IMR-90 (cell line): ENCODE results near the gene OSBPL9. TPM values are rescaled to one million over a fixed set of nuclear protein-coding genes. Genes with fewer than 3 reads are reported as not detected.

Experiments
- ATAC-seq: fragments of 200-7000 bp; cut with Tn5 transposase; 2 replicates; pipeline ENCODE4 v1.9.1; 2020; ENCODE audit warnings: low read depth, mild to moderate bottlenecking, moderate library complexity
- BruUV-seq: library from RNA; stranded (reverse); fragments of 400-500 nt; replicated peaks from 2 replicates; lab custom pipeline; 2021; lab: Mats Ljungman, UMichigan
- CTCF ChIA-PET: fragments of 300-600 bp; formaldehyde crosslinking; extraction: SDS; loops from one replicate; lab custom pipeline; 2021; ENCODE audit warnings: antibody characterized with exemption; lab: Yijun Ruan, JAX
- POLR2A ChIA-PET: fragments of 300-600 bp; sonication (Branson Sonifier 250); formaldehyde crosslinking; loops from one replicate; lab custom pipeline; 2022; ENCODE audit warnings: antibody characterized with exemption; ENCODE audit not compliant: unreplicated experiment; lab: Charles Lee
- DNase-seq: peaks from one replicate; pipeline ENCODE4 v3.0.0; 2013
- H2AFZ ChIP-seq: replicated peaks from 2 replicates; pipeline ENCODE3; 2013; ENCODE audit warnings: low read length, mild to moderate bottlenecking; ENCODE audit not compliant: poor library complexity
- H2AK5ac ChIP-seq: 2 replicates; pipeline ENCODE4 v1.6.1; 2013; ENCODE audit warnings: low read depth, low read length, inconsistent platforms
- H2AK9ac ChIP-seq: replicated peaks from 2 replicates; pipeline ENCODE3; 2013; ENCODE audit warnings: mild to moderate bottlenecking, low read depth, low read length, moderate library complexity; ENCODE audit not compliant: poor library complexity
- H2BK120ac ChIP-seq: 2 replicates; pipeline ENCODE4 v1.6.1; 2013; ENCODE audit warnings: low read depth, low read length, inconsistent platforms
- H2BK15ac ChIP-seq: 3 replicates; pipeline ENCODE4 v1.6.1; 2013; ENCODE audit warnings: low read depth, low read length, inconsistent platforms
- H2BK20ac ChIP-seq: 2 replicates; pipeline ENCODE4 v1.6.1; 2013; ENCODE audit warnings: low read depth, mild to moderate bottlenecking, inconsistent platforms, low read length, moderate library complexity
- H2BK5ac ChIP-seq: 2 replicates; pipeline ENCODE4 v1.6.1; 2013; ENCODE audit warnings: mild to moderate bottlenecking, low read depth, low read length, inconsistent platforms; ENCODE audit not compliant: poor library complexity, severe bottlenecking
- H3K14ac ChIP-seq: replicated peaks from 2 replicates; pipeline ENCODE4 v1.6.1; 2013; ENCODE audit warnings: low read depth, low read length, inconsistent platforms
- H3K18ac ChIP-seq: 2 replicates; pipeline ENCODE4 v1.6.1; 2013; ENCODE audit warnings: low read depth, low read length, control low read depth
- H3K23ac ChIP-seq: 2 replicates; pipeline ENCODE4 v1.6.1; 2013; ENCODE audit warnings: low read depth, low read length, inconsistent platforms
- H3K27ac ChIP-seq: 2 replicates; pipeline ENCODE4 v1.5.1; 2013; ENCODE audit warnings: mild to moderate bottlenecking, control low read depth, low read length; ENCODE audit not compliant: insufficient read depth
- H3K27me3 ChIP-seq: 2 replicates; pipeline ENCODE4 v1.6.1; 2013; ENCODE audit warnings: low read length; ENCODE audit not compliant: control insufficient read depth, insufficient read depth
- H3K36me3 ChIP-seq: 2 replicates; pipeline ENCODE4 v1.6.1; 2013; ENCODE audit warnings: low read length, mixed read lengths; ENCODE audit not compliant: control insufficient read depth, insufficient read depth
- H3K4ac ChIP-seq: 2 replicates; pipeline ENCODE4 v1.6.1; 2013; ENCODE audit warnings: low read depth, low read length, inconsistent platforms
- H3K4me1 ChIP-seq: 2 replicates; pipeline ENCODE4 v1.6.1; 2013; ENCODE audit warnings: low read length, mixed read lengths; ENCODE audit not compliant: control insufficient read depth, insufficient read depth
- H3K4me2 ChIP-seq: 2 replicates; pipeline ENCODE4 v1.6.1; 2013; ENCODE audit warnings: low read depth, mild to moderate bottlenecking, control low read depth, low read length, moderate library complexity
- H3K4me3 ChIP-seq: 2 replicates; pipeline ENCODE4 v1.5.1; 2013; ENCODE audit warnings: low read depth, mild to moderate bottlenecking, control low read depth, low read length, moderate library complexity; ENCODE audit not compliant: insufficient read depth
- H3K56ac ChIP-seq: 2 replicates; pipeline ENCODE4 v1.6.1; 2013; ENCODE audit warnings: low read length, inconsistent platforms; ENCODE audit not compliant: insufficient read depth; ENCODE audit errors: extremely low read depth
- H3K79me1 ChIP-seq, 2 experiments: 2 replicates each; pipeline ENCODE4 v1.6.1; 2013; ENCODE audit warnings: low read length in 2 of 2, inconsistent platforms in 1 of 2, low read depth in 1 of 2
- H3K9ac ChIP-seq: 2 replicates; pipeline ENCODE4 v1.6.1; 2013; ENCODE audit warnings: low read depth, low read length, control low read depth
- H3K9me1 ChIP-seq: 2 replicates; pipeline ENCODE4 v1.6.1; 2013; ENCODE audit warnings: low read length, inconsistent platforms; ENCODE audit not compliant: insufficient read depth
- H3K9me3 ChIP-seq: 2 replicates; pipeline ENCODE4 v1.6.1; 2013; ENCODE audit warnings: low read length; ENCODE audit not compliant: control insufficient read depth, insufficient read depth
- H4K20me1 ChIP-seq: 2 replicates; pipeline ENCODE4 v1.6.1; 2013; ENCODE audit warnings: low read length, inconsistent platforms; ENCODE audit not compliant: insufficient read depth
- H4K5ac ChIP-seq: 2 replicates; pipeline ENCODE4 v1.6.1; 2013; ENCODE audit warnings: mild to moderate bottlenecking, low read depth, low read length, control low read depth
- H4K8ac ChIP-seq, 2 experiments: 2 replicates each; pipeline ENCODE4 v1.6.1; 2013; ENCODE audit warnings: low read depth in 2 of 2, low read length in 2 of 2, control low read depth in 1 of 2, inconsistent platforms in 1 of 2
- H4K91ac ChIP-seq: 2 replicates; pipeline ENCODE4 v1.6.1; 2013; ENCODE audit warnings: low read depth, low read length, inconsistent platforms; ENCODE audit not compliant: insufficient read depth
- BHLHE40 ChIP-seq: fragments of 150-350 bp; IDR thresholded peaks from 2 replicates; pipeline ENCODE4 v1.6.1; 2016; ENCODE audit warnings: mild to moderate bottlenecking, low read depth, low read length
- CEBPB ChIP-seq: IDR thresholded peaks from 2 replicates; pipeline ENCODE4 v1.6.1; 2012; ENCODE audit warnings: low read depth, low read length, improper control_type of control experiment
- CHD1 ChIP-seq: IDR thresholded peaks from 2 replicates; pipeline ENCODE4 v1.6.1; 2012; ENCODE audit warnings: low read depth, low read length, improper control_type of control experiment
- FOS ChIP-seq: fragments of 150-350 bp; IDR thresholded peaks from 2 replicates; pipeline ENCODE4 v1.6.1; 2016; ENCODE audit warnings: low read depth, low read length
- MAFK ChIP-seq: IDR thresholded peaks from 2 replicates; pipeline ENCODE4 v1.6.1; 2012; ENCODE audit warnings: low read depth, low read length, improper control_type of control experiment
- MXI1 ChIP-seq: IDR thresholded peaks from 2 replicates; pipeline ENCODE4 v1.6.1; 2012; ENCODE audit warnings: low read depth, mild to moderate bottlenecking, low read length, moderate library complexity, borderline replicate concordance
- RCOR1 ChIP-seq: IDR thresholded peaks from 2 replicates; pipeline ENCODE4 v1.6.1; 2012; ENCODE audit warnings: mild to moderate bottlenecking, low read length, improper control_type of control experiment; ENCODE audit not compliant: insufficient replicate concordance
- RFX5 ChIP-seq: IDR thresholded peaks from 2 replicates; pipeline ENCODE4 v1.8.0; 2012; ENCODE audit warnings: low read depth, mild to moderate bottlenecking, low read length, moderate library complexity
- SMC3 ChIP-seq: fragments of 150-350 bp; IDR thresholded peaks from 2 replicates; pipeline ENCODE4 v1.6.1; 2016; ENCODE audit warnings: low read depth, mild to moderate bottlenecking, antibody characterized with exemption, low read length, moderate library complexity
- WGBS, 2 experiments: methylation state at CpG; one replicate each; pipeline versions ENCODE4 v1.1.5 to v1.1.7; 2013; ENCODE audit warnings: missing lambda C conversion rate in 2 of 2; ENCODE audit not compliant: insufficient read length in 1 of 2; ENCODE audit errors: extremely low coverage in 2 of 2; 5-methylcytosine and 5-hydroxymethylcytosine counted together
- dilution Hi-C: fragments of 300-500 bp; cut with HindIII; formaldehyde crosslinking; loops from one replicate; pipeline ENCODE4 v1.14.3; 2018; ENCODE audit warnings: low sequenced_read_pairs; ENCODE audit not compliant: unreplicated experiment
- in situ Hi-C: fragments of 300-500 bp; cut with MboI; formaldehyde crosslinking; loops from 3 replicates; pipeline ENCODE4 v1.14.3; 2019; ENCODE audit warnings: low sequenced_read_pairs, inconsistent platforms, mixed read lengths
- intact Hi-C: fragments of 100-400 bp; cut with micrococcal nuclease; formaldehyde crosslinking; loops from 2 replicates; pipeline ENCODE4 v1.10.0; 2022
- polyA plus RNA-seq, 3 experiments: library from polyadenylated mRNA; depleted of rRNA; stranded (reverse); fragments of >200 nt; gene quantifications; 2 replicates each; pipeline ENCODE4 v1.2.3, GENCODE V29; 2012; ENCODE audit warnings: low replicate concordance in 1 of 3
- total RNA-seq: library from RNA; depleted of rRNA; stranded (reverse); fragments of >200 nt; gene quantifications from 2 replicates; pipeline ENCODE4 v1.2.3, GENCODE V29; 2012
- TF ChIP-seq, protein P1 (sequence below): fragments of 150-350 bp; IDR thresholded peaks from 2 replicates; pipeline ENCODE4 v1.6.1; 2016; ENCODE audit warnings: low read depth, mild to moderate bottlenecking, low read length, moderate library complexity, borderline replicate concordance
- TF ChIP-seq, protein P2 (sequence below): fragments of 150-350 bp; IDR thresholded peaks from 2 replicates; pipeline ENCODE4 v1.6.1; 2017; ENCODE audit warnings: mild to moderate bottlenecking, antibody characterized with exemption, low read length, low read depth

Gene OSBPL9
- total and polyA plus RNA-seq, 2 of the 4 experiments (the other 2 are of a cell fraction) = 51.4 to 127 TPM

DNA sequence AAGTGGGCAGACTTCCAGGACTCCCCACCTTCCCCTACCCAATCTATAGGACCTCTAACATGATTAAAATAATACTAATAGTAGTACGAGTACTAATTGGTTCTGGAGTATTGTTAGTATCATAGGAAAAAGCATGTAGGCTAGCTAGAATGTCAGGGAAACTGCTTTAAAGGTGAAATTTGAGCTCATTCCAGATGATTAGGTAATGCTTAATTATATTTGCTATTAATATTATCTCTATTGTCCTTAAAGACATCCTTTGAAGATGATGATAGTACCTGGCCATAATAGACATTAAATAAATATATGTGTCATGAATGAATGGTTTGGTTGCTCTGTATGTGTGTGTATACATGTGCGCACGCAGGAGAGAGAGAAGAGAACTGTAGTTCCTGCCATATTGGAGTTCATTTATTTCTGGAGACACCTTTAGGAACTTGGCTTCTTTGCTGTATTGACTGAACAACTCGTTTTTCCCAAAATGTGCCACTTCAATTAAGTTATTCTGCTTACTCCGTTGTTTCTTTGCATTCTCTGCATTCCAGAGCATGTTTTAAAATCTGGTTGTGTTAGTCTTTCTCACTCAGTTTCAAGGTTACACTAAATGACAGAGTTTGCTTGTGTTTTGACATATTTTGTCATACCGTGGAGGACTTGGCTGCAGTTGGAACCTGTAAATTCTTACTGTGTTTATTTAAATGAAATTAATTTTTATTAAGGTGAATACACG, 117.1 kb downstream of the OSBPL9 start (continued):
- no peak for TF ChIP-seq CHD1

DNA sequence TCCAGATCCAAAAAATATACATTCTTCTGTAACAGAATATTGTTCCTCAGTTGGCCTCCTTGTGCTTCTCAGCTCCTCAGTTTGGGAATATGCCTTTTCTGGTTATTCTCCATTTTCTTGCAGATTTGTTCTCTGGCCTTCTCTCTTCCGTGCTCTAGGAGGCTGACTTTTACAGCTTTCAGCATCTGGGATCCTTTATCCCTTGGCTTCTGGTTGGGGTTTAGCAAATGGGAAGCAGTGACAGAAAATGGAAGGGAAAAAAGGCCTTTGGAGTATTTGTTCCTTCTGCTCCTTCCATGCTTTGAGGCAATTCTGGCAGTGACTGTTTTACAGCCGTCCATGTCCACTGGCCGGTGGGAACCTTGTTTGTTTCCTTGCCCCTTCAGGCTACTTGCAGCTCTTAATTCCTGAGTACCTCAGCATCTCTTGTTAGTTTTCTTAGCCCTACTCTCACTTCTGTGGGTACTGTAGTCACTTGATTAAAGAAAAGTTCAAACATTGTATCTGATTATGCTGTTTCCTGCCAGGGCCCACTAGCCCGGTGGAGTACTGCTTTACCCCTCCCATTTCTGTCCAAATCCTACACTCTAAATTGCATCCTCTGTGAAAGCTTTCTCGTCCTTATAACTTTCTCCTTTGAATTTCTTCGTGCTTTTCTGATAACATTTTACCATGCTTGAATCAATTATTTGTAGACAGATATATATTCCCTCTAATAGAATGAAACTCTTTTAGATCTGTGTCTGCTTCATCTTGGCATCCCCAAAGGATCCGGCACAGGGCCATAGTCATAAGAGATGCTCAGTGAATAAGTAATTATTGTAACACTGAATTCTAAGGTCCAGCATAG, 118.2 kb downstream of the OSBPL9 start:
- no peak overlapping the region for H4K91ac ChIP-seq
- intact Hi-C loops (loop anchor here (5.0 kb wide), 1 partner anchor 88 kb away; no protein-coding TSS in a partner anchor), dilution Hi-C loops (no loop called here), in situ Hi-C loops (no loop called here)
- no peak overlapping the region for H3K9ac ChIP-seq
- peaks cover 22 to 45% of the 10 kb centered on the region in 2 experiments for H3K79me1 ChIP-seq
- no peak overlapping the region for H3K14ac ChIP-seq
- H3K23ac ChIP-seq = no peak overlapping the region
- no peak overlapping the region for H3K4me3 ChIP-seq
- no TSS peak for BruUV-seq
- H2BK20ac ChIP-seq = no peak overlapping the region
- DNase-seq (no peak), ATAC-seq (no peak)
- H2AK5ac ChIP-seq = no peak overlapping the region
- no peaks in the 10 kb centered on the region for H3K9me3 ChIP-seq
- ChIA-PET POLR2A (no interaction called here), CTCF (no interaction called here)
- no peak overlapping the region for H4K5ac ChIP-seq
- no peak overlapping the region for H3K4me2 ChIP-seq
- no peaks in the 10 kb centered on the region for H3K27me3 ChIP-seq
- H4K8ac ChIP-seq = no peak overlapping the region
- peaks cover 5% of the 10 kb centered on the region; the same call in 1 of the 2 replicates for H3K4me1 ChIP-seq
- no peak overlapping the region for H2BK120ac ChIP-seq
- no peak overlapping the region for H3K56ac ChIP-seq
- no peak overlapping the region for H2BK15ac ChIP-seq
- WGBS, 2 experiments = 75% methylated on average over 2 of the region's 7 CpGs; no CpG with 5 or more reads in 1 of the 2 experiments
- no peak overlapping the region for H3K18ac ChIP-seq
- H3K36me3 ChIP-seq = no peaks in the 10 kb centered on the region
- H4K20me1 ChIP-seq = peaks cover 19% of the 10 kb centered on the region; the same call in 1 of the 2 replicates
- H2AFZ ChIP-seq = no peak overlapping the region
- H3K4ac ChIP-seq = no peak overlapping the region
- no peak overlapping the region for H2BK5ac ChIP-seq
- H2AK9ac ChIP-seq = no peak overlapping the region
- H3K27ac ChIP-seq = no peak overlapping the region
- H3K9me1 ChIP-seq = peaks cover 5% of the 10 kb centered on the region; the same call in 1 of the 2 replicates
- TF ChIP-seq RFX5 = no peak
- TF ChIP-seq RCOR1 = no peak
- TF ChIP-seq BHLHE40 = no peak
- TF ChIP-seq SMC3 = no peak
- TF ChIP-seq, protein P1, sequence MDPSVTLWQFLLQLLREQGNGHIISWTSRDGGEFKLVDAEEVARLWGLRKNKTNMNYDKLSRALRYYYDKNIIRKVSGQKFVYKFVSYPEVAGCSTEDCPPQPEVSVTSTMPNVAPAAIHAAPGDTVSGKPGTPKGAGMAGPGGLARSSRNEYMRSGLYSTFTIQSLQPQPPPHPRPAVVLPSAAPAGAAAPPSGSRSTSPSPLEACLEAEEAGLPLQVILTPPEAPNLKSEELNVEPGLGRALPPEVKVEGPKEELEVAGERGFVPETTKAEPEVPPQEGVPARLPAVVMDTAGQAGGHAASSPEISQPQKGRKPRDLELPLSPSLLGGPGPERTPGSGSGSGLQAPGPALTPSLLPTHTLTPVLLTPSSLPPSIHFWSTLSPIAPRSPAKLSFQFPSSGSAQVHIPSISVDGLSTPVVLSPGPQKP = no peak
- TF ChIP-seq, protein P2, sequence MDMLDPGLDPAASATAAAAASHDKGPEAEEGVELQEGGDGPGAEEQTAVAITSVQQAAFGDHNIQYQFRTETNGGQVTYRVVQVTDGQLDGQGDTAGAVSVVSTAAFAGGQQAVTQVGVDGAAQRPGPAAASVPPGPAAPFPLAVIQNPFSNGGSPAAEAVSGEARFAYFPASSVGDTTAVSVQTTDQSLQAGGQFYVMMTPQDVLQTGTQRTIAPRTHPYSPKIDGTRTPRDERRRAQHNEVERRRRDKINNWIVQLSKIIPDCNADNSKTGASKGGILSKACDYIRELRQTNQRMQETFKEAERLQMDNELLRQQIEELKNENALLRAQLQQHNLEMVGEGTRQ = no peak
- no peak for TF ChIP-seq FOS
- no peak for TF ChIP-seq MAFK
- no peak for TF ChIP-seq CEBPB
- TF ChIP-seq MXI1 = no peak
